Gastroesophageal sphincter (tissue), 4 donors: Measurements from ENCODE around the gene CRB2. TPM values are rescaled to one million over a fixed set of nuclear protein-coding genes. Genes with fewer than 3 reads are reported as not detected.

ENCODE experiments used
- ATAC-seq: fragments of 150-250 bp; one replicate; pipeline ENCODE4 v1.9.1; 2016; ENCODE audit warnings: mild to moderate bottlenecking, moderate library complexity
- H3K27ac ChIP-seq, 4 donors: fragments of 200-600 bp; sonication (generic) in 3 of 4; 1 replicate in 3 of 4; 2 replicates in 1 of 4; pipeline ENCODE4 v1.5.1; 2016 to 2019
- H3K27me3 ChIP-seq: fragments of 200-600 bp; sonication (generic); one replicate; pipeline ENCODE4 v1.5.1; 2019
- H3K36me3 ChIP-seq, 2 donors: fragments of 200-600 bp; sonication (generic); one replicate each; pipeline ENCODE4 v1.5.1; 2019; ENCODE audit warnings: control low read depth in 1 of 2
- H3K4me1 ChIP-seq, 3 donors: fragments of 200-600 bp; sonication (generic); 1 replicate in 2 of 3; 2 replicates in 1 of 3; pipeline ENCODE4 v1.5.1; 2016 to 2019; ENCODE audit warnings: control low read depth in 2 of 3
- H3K4me3 ChIP-seq, 2 donors: fragments of 200-600 bp; sonication (generic); one replicate each; pipeline ENCODE4 v1.5.1; 2019; ENCODE audit warnings: mild to moderate bottlenecking in 1 of 2, moderate library complexity in 1 of 2
- H3K9me3 ChIP-seq, 3 donors: fragments of 200-600 bp; sonication (generic); one replicate each; pipeline ENCODE4 v1.5.1; 2017 to 2019; ENCODE audit warnings: control low read depth in 2 of 3
- EP300 ChIP-seq: sonication (generic); formaldehyde crosslinking; IDR thresholded peaks from one replicate; pipeline ENCODE4 v1.6.1; 2017; ENCODE audit warnings: antibody characterized with exemption, mild to moderate bottlenecking
- POLR2A ChIP-seq, 2 donors: fragments of 450-650 bp; IDR thresholded peaks; one replicate each; pipeline ENCODE4 v1.6.1; 2017; ENCODE audit warnings: antibody characterized with exemption in 2 of 2, mild to moderate bottlenecking in 2 of 2, moderate library complexity in 1 of 2
- POLR2AphosphoS5 ChIP-seq: sonication (generic); formaldehyde crosslinking; IDR thresholded peaks from one replicate; pipeline ENCODE4 v1.6.1; 2017; ENCODE audit warnings: antibody characterized with exemption
- WGBS, 2 donors: methylation state at CpG; one replicate each; pipeline ENCODE4 v1.1.5; 2018; ENCODE audit warnings: low coverage in 1 of 2; 5-methylcytosine and 5-hydroxymethylcytosine counted together
- total RNA-seq, 4 donors: library from RNA; depleted of rRNA; stranded (reverse); fragments of >200 nt; gene quantifications; one replicate each; pipeline ENCODE4 v1.1.0, GENCODE V29; 2016
- TF ChIP-seq, protein P1 (sequence below), 4 experiments: fragments of 200-600 bp in 2 of 4; fragments of 450-650 bp in 2 of 4; sonication (generic) in 1 of 4; IDR thresholded peaks; one replicate each; pipeline ENCODE4 v1.5.1; 2017 to 2019; ENCODE audit warnings: antibody characterized with exemption in 4 of 4, mild to moderate bottlenecking in 2 of 4, moderate library complexity in 2 of 4

Gene CRB2
- total RNA-seq, 4 donors from 2014 or later, result not detected

DNA sequence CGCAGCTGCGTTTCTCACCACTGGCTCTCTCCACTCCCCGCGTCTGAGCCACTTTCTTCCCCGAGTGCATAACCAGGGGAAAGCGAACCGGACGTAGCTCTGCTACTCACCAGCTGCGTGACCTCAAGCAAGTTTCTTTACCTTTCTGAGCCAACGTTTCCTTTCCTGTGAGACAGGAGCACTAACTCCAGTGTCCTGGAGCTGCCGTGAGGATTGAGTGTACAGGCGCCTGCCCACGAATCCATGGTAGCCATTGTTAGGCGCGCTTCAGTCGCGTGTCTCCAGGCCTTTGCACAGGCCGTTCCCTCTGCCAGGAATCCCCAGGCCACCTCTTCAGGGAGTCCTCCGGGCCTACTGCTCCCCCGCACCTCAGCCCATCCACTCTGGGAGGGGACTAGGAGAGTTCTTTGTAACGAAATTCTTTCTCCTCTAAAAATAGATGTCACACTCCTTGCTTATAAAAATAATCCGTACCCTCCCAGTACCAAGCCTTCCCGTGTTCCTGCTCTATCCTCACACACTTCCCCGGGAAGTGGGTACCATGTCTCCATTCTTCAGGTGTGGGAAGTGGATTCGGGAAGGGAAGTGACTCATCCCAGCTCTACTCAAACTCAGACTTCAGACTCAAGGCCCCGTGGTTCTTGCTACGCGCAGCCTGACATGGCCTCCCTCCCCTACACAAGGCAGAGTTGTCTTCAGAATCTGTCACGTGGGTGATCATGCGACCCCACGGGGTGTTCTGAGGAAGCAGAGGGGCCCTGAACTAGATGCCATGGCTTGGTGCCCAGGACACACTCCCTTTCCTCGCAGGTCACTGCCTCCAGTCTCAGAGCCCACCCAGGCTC is 16.1 kb upstream of the CRB2 start:
- peak overlapping the region in 2 of 4 donors; percentile 7 to 8 for H3K27ac ChIP-seq
- no peaks in the 10 kb centered on the region for H3K36me3 ChIP-seq
- ATAC-seq, result no peak
- no peaks in the 10 kb centered on the region for H3K27me3 ChIP-seq
- H3K4me3 ChIP-seq, result peak overlapping the region in 1 of 2 donors; percentile 15
- H3K4me1 ChIP-seq, result peaks cover 0 to 31% (median 3%) of the 10 kb centered on the region in 3 donors
- TF ChIP-seq POLR2A (IDR thresholded peaks at IDR 0.05) (no peak), EP300 (no peak), POLR2AphosphoS5 (no peak)
- TF ChIP-seq, protein P1, sequence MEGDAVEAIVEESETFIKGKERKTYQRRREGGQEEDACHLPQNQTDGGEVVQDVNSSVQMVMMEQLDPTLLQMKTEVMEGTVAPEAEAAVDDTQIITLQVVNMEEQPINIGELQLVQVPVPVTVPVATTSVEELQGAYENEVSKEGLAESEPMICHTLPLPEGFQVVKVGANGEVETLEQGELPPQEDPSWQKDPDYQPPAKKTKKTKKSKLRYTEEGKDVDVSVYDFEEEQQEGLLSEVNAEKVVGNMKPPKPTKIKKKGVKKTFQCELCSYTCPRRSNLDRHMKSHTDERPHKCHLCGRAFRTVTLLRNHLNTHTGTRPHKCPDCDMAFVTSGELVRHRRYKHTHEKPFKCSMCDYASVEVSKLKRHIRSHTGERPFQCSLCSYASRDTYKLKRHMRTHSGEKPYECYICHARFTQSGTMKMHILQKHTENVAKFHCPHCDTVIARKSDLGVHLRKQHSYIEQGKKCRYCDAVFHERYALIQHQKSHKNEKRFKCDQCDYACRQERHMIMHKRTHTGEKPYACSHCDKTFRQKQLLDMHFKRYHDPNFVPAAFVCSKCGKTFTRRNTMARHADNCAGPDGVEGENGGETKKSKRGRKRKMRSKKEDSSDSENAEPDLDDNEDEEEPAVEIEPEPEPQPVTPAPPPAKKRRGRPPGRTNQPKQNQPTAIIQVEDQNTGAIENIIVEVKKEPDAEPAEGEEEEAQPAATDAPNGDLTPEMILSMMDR (IDR thresholded peaks at IDR 0.05), result no peak
- no peaks in the 10 kb centered on the region for H3K9me3 ChIP-seq
- 40 to 62% methylated on average over 10 to 14 of the region's 32 CpGs for WGBS, 2 donors

DNA sequence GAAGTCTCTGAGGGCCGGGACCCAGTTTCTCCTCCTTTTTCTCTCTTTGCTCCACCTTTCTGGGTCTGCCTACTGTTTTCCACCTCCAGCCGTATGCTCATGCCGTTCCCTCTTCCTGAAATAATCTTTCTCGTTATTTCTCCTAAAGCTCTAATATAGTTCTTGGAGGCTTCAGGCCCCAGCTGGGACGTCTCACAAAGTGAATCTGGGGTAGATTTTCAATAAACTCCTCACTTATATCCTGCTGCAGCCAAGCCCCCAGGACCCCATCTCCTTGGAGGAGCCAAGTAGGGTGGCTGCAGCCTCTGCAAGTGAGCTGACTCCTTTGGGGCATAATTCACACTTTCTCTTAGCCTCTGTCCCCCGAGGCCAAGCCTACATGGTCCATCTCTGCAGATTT is 14.2 kb upstream of the CRB2 start:
- WGBS, 2 donors, result 58 to 73% methylated on average over 3 to 6 of the region's 6 CpGs
- H3K27me3 ChIP-seq, result no peaks in the 10 kb centered on the region
- no peaks in the 10 kb centered on the region for H3K36me3 ChIP-seq
- no peak overlapping the region for H3K4me3 ChIP-seq
- no peak for ATAC-seq
- no peak overlapping the region for H3K27ac ChIP-seq
- TF ChIP-seq POLR2A (IDR thresholded peaks at IDR 0.05), result no peak
- TF ChIP-seq POLR2AphosphoS5, result no peak
- no peak for TF ChIP-seq EP300
- TF ChIP-seq, protein P1 (IDR thresholded peaks at IDR 0.05), result no peak
- no peaks in the 10 kb centered on the region for H3K9me3 ChIP-seq
- peaks cover 0 to 26% (median 3%) of the 10 kb centered on the region in 3 donors for H3K4me1 ChIP-seq

DNA sequence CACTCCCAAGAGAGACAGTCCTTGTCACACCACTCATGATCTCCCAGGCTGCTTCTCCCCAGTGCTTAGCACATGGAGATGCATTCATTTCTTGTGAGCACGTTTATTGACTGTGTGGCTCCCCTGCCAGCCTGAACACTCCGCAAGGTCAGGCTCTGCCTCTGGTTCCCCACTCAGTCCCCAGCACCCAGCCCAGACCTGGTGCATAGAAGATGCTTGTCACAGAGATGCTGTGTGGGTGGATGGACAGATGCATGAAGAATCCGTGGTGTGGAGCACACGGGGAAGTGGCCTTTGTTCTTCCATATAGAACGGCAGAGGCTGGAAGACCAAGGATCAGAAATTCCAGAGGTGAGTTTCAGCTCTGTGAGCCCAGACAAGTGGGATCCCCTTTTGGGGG is 13.8 kb upstream of the CRB2 start:
- Histone ChIP-seq H3K4me3 (no peak overlapping the region), H3K27ac (no peak overlapping the region), H3K4me1 (peaks cover 0 to 26% (median 3%) of the 10 kb centered on the region in 3 donors), H3K27me3 (no peaks in the 10 kb centered on the region), H3K36me3 (no peaks in the 10 kb centered on the region), H3K9me3 (no peaks in the 10 kb centered on the region)
- ATAC-seq, result no peak
- 60 to 94% methylated on average over 1 to 5 of the region's 5 CpGs for WGBS, 2 donors
- no peak for TF ChIP-seq EP300
- TF ChIP-seq, protein P1 (IDR thresholded peaks at IDR 0.05), result no peak
- TF ChIP-seq POLR2A (IDR thresholded peaks at IDR 0.05), result no peak
- TF ChIP-seq POLR2AphosphoS5, result no peak

DNA sequence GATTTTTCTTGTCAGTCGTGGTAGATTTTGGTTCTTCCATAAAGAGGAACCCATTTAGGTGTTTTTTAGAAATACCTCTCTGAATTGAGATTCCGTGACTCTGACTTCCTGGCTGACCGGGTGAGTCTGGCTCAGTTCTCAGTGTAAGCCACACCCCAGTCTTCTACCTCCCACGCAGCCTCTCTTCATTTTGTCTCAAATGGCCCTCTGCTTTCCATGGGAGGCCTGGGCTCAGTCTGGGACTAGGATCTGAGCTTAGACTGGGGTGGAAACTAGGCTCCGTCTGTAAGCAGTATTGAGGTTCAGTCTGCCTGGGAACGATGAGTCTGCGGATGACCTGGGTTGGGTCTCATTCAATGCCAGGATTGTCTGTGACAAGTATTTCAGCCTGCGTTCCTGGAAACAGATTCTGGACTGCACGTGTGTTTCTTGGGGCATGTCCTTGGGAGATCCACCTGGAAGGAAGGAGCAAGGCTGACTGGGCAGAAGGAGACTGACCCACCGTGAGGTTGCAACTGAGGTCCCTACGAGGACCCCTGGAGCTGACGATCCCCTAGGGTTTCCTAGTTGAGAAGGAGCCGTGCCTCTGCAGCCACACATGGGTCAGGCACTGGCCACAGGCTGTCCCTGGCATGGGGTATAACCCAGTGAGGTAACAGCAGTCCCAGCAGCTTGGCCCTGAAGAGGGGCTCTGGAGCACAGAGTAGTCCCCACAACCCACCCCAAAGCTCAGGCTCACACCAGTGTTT is 12.4 kb upstream of the CRB2 start:
- TF ChIP-seq, protein P1 (IDR thresholded peaks at IDR 0.05), result no peak
- TF ChIP-seq POLR2A (IDR thresholded peaks at IDR 0.05) (no peak), EP300 (no peak), POLR2AphosphoS5 (no peak)
- no peak overlapping the region for H3K4me3 ChIP-seq
- no peak overlapping the region for H3K27ac ChIP-seq
- H3K27me3 ChIP-seq, result peaks cover 6% of the 10 kb centered on the region
- peaks cover 0 to 26% (median 3%) of the 10 kb centered on the region in 3 donors for H3K4me1 ChIP-seq
- no peaks in the 10 kb centered on the region for H3K36me3 ChIP-seq
- H3K9me3 ChIP-seq, result no peaks in the 10 kb centered on the region
- WGBS, 2 donors, result 47 to 75% methylated on average over 2 to 7 of the region's 13 CpGs
- ATAC-seq, result no peak
